ENCODE results near the gene SMYD1. TPM values are rescaled to one million over a fixed set of nuclear protein-coding genes. Genes with fewer than 3 reads are reported as not detected.

SMYD1 gene
- total and polyA plus RNA-seq, 2 donors (not counting 3 experiments of a cell fraction or from before 2014, with no cell fraction given) = not detected

DNA sequence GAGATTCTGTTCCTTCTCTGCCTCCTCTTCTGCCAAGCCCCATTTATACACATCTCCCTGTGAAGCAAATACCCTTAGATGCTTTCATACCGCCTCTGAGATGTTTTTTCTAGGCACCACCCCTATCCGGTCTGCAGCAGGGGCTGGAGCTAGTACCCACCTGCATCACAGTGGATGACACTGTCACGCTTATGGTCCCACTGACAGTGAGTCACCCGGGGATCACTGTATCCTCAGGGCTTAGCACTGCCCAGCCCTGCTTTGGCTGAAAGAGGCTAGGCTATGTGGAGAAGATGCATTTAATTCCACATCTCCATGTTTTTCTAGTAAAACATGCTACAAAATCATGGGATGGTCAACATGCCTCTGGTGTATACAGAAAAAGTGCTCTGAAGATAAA, 50.3 kb downstream of the SMYD1 start:
- CTCF ChIA-PET = no interaction called here

More for the DNA sequence above, 50.3 kb downstream of the SMYD1 start:
- Histone ChIP-seq H2AFZ (ENCODE audit: low read depth, low read length) (no peak overlapping the region), H3K27ac (ENCODE audit: insufficient read depth, low read depth, low read length) (no peak overlapping the region), H3K9me3 (replicated peaks; ENCODE audit: control insufficient read depth, insufficient read depth, low read length) (no peaks in the 10 kb centered on the region), H3K36me3 (ENCODE audit: control insufficient read depth in 2 of 2, extremely low read depth in 1 of 2, insufficient read depth in 2 of 2, low read length in 2 of 2) (no peaks in the 10 kb centered on the region), H3K4me2 (ENCODE audit: insufficient read depth, low read length) (no peak overlapping the region), H3K4me1 (ENCODE audit: control insufficient read depth, extremely low read depth, insufficient read depth, low read length) (no peaks in the 10 kb centered on the region), H4K20me1 (replicated peaks; ENCODE audit: control insufficient read depth, extremely low read depth, insufficient read depth, low read length) (no peaks in the 10 kb centered on the region), H3K9ac (replicated peaks; ENCODE audit: extremely low read depth, insufficient read depth, low read length) (no peak overlapping the region), H3K4me3 (replicated peaks in 1 of 3; ENCODE audit: insufficient read depth in 1 of 3, low read depth in 1 of 3, low read length in 3 of 3) (no peak overlapping the region), H3K79me2 (ENCODE audit: control insufficient read depth, insufficient read depth, low read length) (no peaks in the 10 kb centered on the region), H3K27me3 (ENCODE audit: control insufficient read depth in 2 of 2, insufficient read depth in 2 of 2, low read length in 2 of 2) (no peaks in the 10 kb centered on the region), H3K9me1 (replicated peaks; ENCODE audit: control insufficient read depth, extremely low read depth, insufficient read depth, low read length) (no peaks in the 10 kb centered on the region)
- intact Hi-C loops (cut with micrococcal nuclease) (no loop called here), dilution Hi-C loops (cut with MboI; ENCODE audit: extremely low pct_ligation_motif_present, low sequenced_read_pairs) (no loop called here)
- POLR2A ChIA-PET = no interaction called here
- TF ChIP-seq, protein P1, sequence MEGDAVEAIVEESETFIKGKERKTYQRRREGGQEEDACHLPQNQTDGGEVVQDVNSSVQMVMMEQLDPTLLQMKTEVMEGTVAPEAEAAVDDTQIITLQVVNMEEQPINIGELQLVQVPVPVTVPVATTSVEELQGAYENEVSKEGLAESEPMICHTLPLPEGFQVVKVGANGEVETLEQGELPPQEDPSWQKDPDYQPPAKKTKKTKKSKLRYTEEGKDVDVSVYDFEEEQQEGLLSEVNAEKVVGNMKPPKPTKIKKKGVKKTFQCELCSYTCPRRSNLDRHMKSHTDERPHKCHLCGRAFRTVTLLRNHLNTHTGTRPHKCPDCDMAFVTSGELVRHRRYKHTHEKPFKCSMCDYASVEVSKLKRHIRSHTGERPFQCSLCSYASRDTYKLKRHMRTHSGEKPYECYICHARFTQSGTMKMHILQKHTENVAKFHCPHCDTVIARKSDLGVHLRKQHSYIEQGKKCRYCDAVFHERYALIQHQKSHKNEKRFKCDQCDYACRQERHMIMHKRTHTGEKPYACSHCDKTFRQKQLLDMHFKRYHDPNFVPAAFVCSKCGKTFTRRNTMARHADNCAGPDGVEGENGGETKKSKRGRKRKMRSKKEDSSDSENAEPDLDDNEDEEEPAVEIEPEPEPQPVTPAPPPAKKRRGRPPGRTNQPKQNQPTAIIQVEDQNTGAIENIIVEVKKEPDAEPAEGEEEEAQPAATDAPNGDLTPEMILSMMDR (IDR thresholded peaks at IDR 0.05; ENCODE audit: extremely low read depth in 1 of 2, insufficient read depth in 1 of 2, low read depth in 1 of 2, low read length in 2 of 2) = no peak
- TF ChIP-seq MYC (IDR thresholded peaks at IDR 0.05; ENCODE audit: low read depth, low read length) (no peak), FOS (IDR thresholded peaks at IDR 0.05; ENCODE audit: borderline replicate concordance, insufficient read depth, low read length) (no peak), POLR2AphosphoS5 (IDR thresholded peaks at IDR 0.05; ENCODE audit: insufficient read depth, low read depth, low read length) (no peak), JUN (IDR thresholded peaks at IDR 0.05; ENCODE audit: borderline replicate concordance, insufficient read depth, insufficient read length, low read depth) (no peak), EZH2 (IDR thresholded peaks at IDR 0.05; ENCODE audit: borderline replicate concordance, low read depth, low read length, severe bottlenecking) (no peak), GATA2 (IDR thresholded peaks at IDR 0.05; ENCODE audit: insufficient read depth, insufficient read length, low read depth, low read length) (no peak), MAX (IDR thresholded peaks at IDR 0.05; ENCODE audit: insufficient read depth, insufficient read length) (no peak), POLR2A (IDR thresholded peaks at IDR 0.05; ENCODE audit: low read depth, low read length) (no peak)
- FAIRE-seq = no peak
- DNase-seq (ENCODE audit: low read depth, low spot score) = no peak
- BruUV-seq (replicated peaks) = no TSS peak
